Kidney epithelial cell (primary cell): ENCODE results near the gene RFX7. TPM values are rescaled to one million over a fixed set of nuclear protein-coding genes. Genes with fewer than 3 reads are reported as not detected.

ENCODE experiments used
- DNase-seq: peaks from one replicate; pipeline ENCODE4 v3.0.0-alpha.2; 2010; ENCODE audit warnings: low read depth
- H3K27me3 ChIP-seq: 2 replicates; pipeline ENCODE4 v1.6.0; 2011; ENCODE audit warnings: low read length; ENCODE audit not compliant: control insufficient read depth, insufficient read depth
- H3K36me3 ChIP-seq: 2 replicates; pipeline ENCODE4 v1.5.1; 2011; ENCODE audit warnings: low read length; ENCODE audit not compliant: control insufficient read depth, insufficient read depth
- H3K4me3 ChIP-seq: 2 replicates; pipeline ENCODE4 v1.5.1; 2011; ENCODE audit warnings: low read depth, mild to moderate bottlenecking, control low read depth, low read length
- total RNA-seq: library from RNA; depleted of rRNA; stranded (reverse); fragments of >200 nt; gene quantifications from 2 replicates; pipeline ENCODE4 v1.2.3, GENCODE V29; 2015
- TF ChIP-seq, protein P1 (sequence below): IDR thresholded peaks from 2 replicates; pipeline ENCODE4 v1.5.1; 2011; ENCODE audit warnings: mild to moderate bottlenecking, moderate library complexity, low read length, control low read depth, inconsistent platforms; ENCODE audit not compliant: insufficient read depth, poor library complexity, severe bottlenecking

The RFX7 gene
- total RNA-seq, 1 donor from 2014 or later: 11.4 TPM

GRCh38 chr15:56240390-56240789, 3.3 kb downstream of the RFX7 start:
- no peak for DNase-seq
- no peak overlapping the region for H3K4me3 ChIP-seq
- TF ChIP-seq, protein P1, sequence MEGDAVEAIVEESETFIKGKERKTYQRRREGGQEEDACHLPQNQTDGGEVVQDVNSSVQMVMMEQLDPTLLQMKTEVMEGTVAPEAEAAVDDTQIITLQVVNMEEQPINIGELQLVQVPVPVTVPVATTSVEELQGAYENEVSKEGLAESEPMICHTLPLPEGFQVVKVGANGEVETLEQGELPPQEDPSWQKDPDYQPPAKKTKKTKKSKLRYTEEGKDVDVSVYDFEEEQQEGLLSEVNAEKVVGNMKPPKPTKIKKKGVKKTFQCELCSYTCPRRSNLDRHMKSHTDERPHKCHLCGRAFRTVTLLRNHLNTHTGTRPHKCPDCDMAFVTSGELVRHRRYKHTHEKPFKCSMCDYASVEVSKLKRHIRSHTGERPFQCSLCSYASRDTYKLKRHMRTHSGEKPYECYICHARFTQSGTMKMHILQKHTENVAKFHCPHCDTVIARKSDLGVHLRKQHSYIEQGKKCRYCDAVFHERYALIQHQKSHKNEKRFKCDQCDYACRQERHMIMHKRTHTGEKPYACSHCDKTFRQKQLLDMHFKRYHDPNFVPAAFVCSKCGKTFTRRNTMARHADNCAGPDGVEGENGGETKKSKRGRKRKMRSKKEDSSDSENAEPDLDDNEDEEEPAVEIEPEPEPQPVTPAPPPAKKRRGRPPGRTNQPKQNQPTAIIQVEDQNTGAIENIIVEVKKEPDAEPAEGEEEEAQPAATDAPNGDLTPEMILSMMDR: no peak

DNA sequence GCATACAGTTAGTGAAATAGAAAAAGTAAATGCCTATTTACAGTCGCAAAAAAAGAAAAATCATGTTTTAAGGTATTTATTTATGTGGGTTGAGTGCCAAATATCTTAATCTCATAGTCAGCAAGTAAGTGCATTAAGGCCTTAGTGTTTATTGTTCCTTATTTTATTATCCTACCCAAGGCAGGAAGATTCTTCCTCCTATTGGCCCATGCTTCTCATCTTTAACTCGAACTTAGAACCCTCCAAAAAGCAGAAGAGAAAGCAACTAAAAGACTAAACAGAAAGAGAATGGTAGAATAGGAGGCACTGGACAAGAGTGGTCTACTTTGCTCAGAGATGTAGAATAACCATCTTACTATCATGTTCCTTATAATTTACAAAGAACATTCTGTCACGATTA, 7.5 kb downstream of the RFX7 start:
- TF ChIP-seq, protein P1: no peak
- Histone ChIP-seq H3K27me3 (no peaks in the 10 kb centered on the region), H3K36me3 (no peaks in the 10 kb centered on the region), H3K4me3 (no peak overlapping the region)
- no peak for DNase-seq

More at GRCh38 chr15:56240390-56240789, 3.3 kb downstream of the RFX7 start:
- Histone ChIP-seq H3K27me3 (no peaks in the 10 kb centered on the region), H3K36me3 (no peaks in the 10 kb centered on the region)

GRCh38 chr15:56234804-56235203, 8.9 kb downstream of the RFX7 start:
- Histone ChIP-seq H3K36me3 (no peaks in the 10 kb centered on the region), H3K27me3 (no peaks in the 10 kb centered on the region), H3K4me3 (no peak overlapping the region)
- TF ChIP-seq, protein P1: no peak
- no peak for DNase-seq

- Histone ChIP-seq H3K4me3 (no peak overlapping the region), H3K36me3 (no peaks in the 10 kb centered on the region), H3K27me3 (no peaks in the 10 kb centered on the region)
- TF ChIP-seq, protein P1: no peak
- no peak for DNase-seq
These were observed 10.1 kb downstream of the RFX7 start for GRCh38 chr15:56233549-56233948.

GRCh38 chr15:56232058-56232457, 11.6 kb downstream of the RFX7 start:
- TF ChIP-seq, protein P1: no peak
- Histone ChIP-seq H3K4me3 (no peak overlapping the region), H3K27me3 (no peaks in the 10 kb centered on the region), H3K36me3 (no peaks in the 10 kb centered on the region)
- DNase-seq: no peak

DNA sequence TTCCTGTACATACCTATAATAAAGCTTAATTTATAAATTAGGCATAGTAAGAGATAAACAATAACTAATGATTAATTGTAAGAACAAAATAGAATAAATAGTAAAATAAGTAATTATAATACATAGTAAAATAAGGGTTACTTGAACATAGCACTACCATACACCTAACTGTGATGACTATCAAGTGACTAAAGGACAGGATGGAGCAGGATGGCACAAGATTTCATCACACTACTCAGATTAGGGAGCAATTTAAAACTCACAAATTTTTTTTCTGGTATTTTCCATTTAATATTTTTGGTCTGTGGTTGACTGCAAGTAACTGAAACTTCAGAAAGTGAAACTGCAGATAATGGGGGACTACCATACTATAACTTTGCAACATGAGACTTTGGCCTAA, 14.8 kb downstream of the RFX7 start:
- TF ChIP-seq, protein P1: no peak
- Histone ChIP-seq H3K4me3 (no peak overlapping the region), H3K36me3 (no peaks in the 10 kb centered on the region), H3K27me3 (no peaks in the 10 kb centered on the region)
- DNase-seq: no peak
